HG02885 (cell line): ENCODE results near the gene SPNS1.
"Not testable (repeated sequence)": the region's sequence is repeated elsewhere in the genome, so short reads cannot be mapped to it uniquely, and the experiment has no call there.

Source experiments
- ATAC-seq: cut with Tn5 transposase; IDR thresholded peaks from one replicate; pipeline ENCODE4 v1.9.1; 2021; ENCODE audit warnings: mild to moderate bottlenecking; ENCODE audit not compliant: unreplicated experiment, poor library complexity

The SPNS1 gene

DNA sequence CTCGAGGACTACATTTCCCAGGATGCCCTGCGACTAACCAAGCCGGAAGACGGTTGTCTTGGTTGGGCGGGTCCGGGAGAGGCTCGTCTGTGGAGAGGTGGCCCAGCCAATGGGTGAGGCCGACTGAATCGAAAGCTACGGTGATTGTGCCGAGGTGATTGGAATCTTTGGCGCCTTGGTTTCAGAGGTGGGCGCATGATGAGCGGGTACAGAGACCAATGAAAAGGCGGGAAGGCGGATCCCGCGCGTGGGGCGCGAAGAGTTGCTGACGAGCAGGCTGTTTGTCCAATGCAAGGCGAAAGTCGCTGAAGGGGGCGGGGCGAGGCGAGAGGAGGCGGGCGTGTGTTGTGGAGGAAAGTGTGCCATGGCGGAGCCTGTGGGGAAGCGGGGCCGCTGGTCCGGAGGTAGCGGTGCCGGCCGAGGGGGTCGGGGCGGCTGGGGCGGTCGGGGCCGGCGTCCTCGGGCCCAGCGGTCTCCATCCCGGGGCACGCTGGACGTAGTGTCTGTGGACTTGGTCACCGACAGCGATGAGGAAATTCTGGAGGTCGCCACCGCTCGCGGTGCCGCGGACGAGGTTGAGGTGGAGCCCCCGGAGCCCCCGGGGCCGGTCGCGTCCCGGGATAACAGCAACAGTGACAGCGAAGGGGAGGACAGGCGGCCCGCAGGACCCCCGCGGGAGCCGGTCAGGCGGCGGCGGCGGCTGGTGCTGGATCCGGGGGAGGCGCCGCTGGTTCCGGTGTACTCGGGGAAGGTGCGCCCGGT, 23.7 kb upstream of the SPNS1 start, which contains the start of gene NFATC2IP:
NFATC2IP (plus strand) TSS at position 290 of the 762 bp plus-strand sequence; CDS start at position 365, 75 bp downstream.
- ATAC-seq = peak; percentile 91

DNA sequence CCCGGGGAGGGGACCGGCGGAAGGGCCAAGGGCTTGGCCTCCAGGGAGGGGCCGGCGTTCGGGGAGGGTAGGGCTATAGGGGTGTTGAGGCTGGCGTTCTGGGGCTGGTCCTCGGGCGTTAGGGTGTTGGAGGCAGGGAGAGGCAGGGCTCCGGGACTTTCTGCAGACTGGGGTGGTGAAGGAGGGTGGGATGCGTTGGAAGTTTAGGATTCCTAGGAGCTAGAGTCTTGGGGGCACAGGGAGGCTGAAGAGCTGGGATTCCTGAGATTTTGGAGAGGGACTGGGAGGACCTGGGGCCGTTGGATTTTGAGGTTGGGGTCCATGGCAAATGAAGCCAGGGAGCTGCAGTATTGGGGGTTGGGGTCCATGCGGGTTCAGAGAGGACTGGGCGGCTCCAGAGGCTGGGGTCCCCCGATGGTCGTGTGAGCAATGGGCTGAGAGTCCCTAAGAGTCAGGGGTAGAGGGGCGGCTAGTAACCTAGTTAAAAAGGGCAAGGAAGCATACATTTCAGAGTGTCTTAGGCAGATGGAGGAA, 23.1 kb upstream of the SPNS1 start:
- ATAC-seq = no peak

DNA sequence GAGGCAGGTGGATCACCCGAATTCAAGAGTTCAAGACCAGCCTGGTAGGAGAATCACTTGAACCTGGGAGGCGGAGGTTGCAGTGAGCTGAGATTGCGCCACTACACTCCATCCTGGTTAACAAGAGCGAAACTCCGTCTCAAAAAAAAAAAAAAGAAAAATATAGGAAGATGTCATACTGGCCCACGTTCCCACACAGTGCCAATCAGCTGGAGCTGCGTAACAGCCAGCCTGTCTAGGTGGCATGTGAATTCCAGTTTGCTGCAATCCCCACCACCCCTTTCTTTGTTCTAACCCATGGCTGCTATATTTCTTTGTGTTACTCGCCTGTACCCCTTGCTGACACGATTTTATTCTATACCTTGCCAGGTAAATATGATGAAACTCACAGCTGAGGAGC, 16.4 kb upstream of the SPNS1 start:
- no peak for ATAC-seq

DNA sequence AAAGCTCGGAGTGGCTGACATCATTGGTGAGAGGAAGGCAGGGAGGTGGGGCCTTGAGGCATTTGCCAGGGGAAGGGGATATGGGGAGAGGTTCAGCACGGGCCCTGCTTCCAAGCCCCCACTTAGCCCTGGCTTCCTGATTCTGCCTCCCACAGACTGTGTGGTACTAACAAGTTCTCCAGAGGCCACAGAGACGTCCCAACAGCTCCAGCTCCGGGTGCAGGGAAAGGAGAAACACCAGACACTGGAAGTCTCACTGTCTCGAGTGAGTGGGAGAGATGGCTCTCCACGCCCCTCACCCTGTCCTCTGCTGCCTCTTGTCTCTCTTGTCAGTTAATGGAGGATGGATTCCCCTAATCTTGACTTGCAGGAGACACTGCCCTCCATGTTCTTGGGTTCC, 15.7 kb upstream of the SPNS1 start:
- no peak for ATAC-seq

DNA sequence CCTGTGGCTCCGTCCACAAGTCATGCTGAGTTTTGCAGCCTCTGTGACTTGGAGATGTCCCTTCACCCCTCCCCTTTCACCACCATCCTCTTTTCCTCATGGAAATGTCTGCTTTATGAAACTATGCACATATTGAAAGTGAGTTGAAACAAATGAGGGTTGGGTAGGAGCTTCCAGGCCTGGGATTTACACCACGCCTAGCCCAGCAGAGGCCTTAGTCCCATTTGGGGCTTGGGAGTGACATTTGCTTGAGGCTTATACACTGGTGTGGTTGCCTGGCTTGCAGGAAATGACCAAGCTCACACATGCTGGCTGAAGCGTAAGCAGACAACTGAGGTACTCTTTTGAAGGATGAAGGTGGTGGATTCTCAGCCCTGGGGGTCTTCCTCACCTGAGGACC, 10.5 kb upstream of the SPNS1 start:
- ATAC-seq = no peak

DNA sequence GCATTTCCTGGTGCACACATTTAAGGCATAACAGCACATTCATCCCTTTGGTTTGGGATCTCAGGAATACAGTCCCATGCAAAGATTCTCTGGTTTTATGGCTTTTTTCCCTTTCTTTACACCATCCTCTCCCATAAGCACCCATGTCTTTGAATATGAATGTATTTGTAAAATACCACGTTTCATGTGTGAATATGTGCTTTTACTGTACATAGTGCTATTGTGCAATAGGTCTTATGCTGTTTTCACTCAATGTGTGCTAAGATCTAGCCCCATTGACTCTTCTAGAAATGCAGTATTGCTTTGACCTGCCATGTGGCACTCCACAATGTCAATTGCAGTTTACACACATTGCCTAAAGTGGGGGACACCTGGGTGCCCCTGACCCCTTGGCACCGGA, 10.1 kb upstream of the SPNS1 start:
- ATAC-seq = no peak

DNA sequence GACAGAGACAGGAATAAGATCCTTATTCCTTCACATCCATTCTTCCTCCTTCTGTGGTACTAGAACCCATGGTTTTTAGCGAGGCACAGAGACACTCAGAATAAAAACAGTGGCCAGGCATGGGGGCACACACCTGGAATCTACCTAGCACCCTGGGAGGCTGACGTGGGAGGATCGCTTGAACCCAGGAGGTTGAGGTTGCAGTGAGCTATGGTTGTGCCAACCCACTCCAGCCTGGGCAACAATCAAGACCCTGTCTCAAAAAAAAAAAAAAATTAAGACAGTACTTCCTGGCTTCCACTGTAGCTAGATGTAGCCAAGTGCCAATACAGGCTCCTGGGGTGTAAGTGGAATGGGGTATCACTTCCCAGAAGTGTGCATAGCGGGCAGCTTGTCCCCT, 7.4 kb upstream of the SPNS1 start:
- no peak for ATAC-seq

DNA sequence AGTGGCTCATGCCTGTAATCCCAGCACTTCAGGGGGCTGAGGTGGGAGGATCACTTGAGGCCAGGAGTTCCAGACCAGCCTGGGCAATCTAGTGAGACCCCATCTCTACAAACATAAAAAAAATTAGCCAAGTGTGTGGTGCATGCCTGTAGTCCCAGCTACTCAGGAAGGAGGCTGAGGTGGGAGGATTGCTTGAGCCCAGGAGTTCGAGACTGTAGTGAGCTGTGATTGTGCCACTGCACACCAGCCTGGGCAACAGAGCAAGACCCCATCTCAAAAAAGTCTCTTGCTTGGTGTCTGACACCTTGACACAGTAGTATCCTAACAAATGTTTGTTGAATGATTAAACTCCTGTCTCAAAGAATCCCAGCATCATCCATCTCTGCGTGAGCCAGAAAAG, 4.9 kb upstream of the SPNS1 start:
- not testable (repeated sequence) for ATAC-seq

DNA sequence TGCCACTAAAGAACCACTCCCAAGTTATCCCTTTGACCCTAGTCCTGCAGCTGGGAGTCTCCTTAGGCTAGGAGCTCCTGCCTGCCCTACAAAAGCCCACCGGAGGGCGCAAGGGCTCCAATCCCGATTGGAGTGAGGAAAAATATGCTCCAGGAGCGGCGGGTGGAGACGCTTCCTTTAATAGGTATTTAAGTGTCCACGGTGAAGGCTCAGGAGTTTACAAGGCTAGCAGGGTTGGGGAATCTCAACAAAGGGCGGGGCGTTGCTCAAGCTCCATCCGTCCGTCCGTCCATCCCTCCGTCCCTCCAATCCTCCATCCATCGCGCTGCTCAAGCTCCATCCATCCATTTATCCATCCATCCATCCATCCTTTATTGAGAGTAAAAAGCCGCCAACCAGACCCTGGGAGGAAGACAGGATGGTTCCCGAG, 556 bp upstream of the SPNS1 start:
- ATAC-seq = peak; percentile 24

DNA sequence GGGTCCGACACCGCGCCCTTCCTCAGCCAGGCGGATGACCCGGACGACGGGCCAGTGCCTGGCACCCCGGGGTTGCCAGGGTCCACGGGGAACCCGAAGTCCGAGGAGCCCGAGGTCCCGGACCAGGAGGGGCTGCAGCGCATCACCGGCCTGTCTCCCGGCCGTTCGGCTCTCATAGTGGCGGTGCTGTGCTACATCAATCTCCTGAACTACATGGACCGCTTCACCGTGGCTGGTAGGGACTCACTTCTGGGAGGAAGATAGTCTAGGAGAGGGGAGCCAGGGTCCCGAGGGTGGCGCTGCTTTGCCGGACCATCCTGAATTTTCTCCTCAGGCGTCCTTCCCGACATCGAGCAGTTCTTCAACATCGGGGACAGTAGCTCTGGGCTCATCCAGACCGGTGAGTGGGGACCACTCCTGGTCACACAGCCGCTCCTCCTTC, 601 bp downstream of the SPNS1 start:
- ATAC-seq = peak; percentile 10

DNA sequence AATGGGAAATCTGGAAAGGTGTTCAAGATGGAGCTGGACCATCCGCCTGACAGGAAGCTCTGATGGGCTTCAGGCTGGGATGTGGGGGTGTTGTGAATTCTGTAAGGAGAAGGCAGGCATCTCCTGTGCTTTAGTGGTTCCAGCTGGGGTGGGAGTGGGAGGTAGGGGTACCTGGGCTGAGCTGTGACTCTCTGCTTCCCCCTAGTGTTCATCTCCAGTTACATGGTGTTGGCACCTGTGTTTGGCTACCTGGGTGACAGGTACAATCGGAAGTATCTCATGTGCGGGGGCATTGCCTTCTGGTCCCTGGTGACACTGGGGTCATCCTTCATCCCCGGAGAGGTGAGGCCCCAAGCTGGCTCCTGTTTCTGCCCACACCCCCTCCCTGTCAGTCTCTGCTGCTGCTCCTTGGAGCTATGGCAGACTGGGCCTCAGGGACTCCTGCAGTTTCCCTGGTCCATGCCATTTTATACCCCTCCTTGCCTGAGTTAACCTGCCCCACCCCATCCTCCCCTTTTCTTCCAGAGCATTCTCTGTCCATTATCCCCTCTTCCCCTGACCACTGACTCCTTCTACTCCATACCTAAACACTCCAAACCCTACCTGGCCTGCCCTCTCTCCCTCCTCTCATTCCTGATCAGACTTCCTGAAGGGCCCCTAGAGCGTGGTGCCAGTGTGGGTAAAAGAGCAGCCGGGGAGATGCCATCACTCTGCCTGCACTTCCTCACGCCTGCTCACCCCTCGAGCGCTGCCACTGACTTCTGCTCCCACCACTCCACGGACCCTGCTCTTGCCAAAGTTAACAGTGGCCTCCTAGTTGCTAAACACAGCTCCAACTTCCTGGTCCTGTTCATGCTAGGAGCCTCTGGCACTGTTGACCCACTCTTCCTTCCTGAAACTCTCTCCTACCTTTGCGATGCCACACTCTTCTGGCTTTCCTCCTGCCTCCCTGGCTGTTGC, 3.4 kb downstream of the SPNS1 start:
- no peak for ATAC-seq

DNA sequence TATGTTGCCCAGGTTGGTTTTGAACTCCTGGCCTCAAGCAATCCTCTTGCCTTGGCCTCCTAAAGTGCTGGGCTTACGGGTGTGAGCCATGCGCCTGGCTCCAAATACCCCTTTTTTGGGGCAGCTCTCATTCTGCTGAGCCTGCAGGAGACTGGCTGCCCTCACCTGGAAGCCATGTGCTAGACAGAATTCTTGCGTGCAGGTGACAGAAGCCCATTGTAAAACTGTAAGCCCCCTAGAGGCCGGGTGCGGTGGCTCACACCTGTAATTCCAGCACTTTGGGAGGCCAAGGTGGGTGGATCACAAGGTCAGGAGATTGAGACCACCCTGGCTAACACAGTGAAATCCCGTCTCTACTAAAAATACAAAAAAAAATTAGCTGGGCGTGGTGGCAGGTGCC, 5.8 kb downstream of the SPNS1 start:
- not testable (repeated sequence) for ATAC-seq

DNA sequence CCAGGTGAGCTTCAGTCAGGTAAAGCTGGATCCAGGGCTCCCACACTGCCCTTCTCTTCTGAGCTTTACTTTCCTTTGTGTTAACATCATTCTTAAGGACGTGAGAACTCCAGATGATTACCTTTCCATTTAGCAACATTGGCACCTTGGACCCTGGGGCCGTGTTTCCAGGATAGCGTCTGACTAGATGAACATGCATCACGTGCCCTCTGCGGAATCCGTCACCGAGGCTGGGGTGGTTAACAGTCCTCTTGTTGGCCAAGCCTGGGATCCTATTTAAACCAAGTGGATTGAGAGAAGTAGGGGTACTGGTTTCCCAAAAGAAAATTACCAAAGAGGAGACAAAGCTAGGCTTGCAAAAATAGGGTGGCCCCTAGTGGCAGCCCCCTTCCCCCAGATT, 6.4 kb downstream of the SPNS1 start:
- no peak for ATAC-seq

DNA sequence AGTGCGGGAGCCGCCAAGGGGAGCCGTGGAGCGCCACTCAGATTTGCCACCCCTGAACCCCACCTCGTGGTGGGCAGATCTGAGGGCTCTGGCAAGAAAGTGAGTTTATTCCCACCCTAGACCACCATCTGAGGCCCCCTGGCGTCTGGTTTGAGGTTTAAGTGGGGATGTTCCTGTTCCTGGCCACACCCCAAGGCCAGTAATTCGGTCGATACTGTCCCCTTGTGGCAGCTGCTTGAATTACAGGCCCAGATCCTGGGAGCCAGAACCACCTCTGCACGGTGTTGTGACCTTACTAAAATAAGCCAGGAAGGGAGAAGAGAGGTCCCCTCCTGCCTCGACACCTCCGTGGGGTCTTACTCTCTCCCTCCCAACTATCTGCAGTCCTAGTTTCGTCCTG, 6.9 kb downstream of the SPNS1 start:
- no peak for ATAC-seq

DNA sequence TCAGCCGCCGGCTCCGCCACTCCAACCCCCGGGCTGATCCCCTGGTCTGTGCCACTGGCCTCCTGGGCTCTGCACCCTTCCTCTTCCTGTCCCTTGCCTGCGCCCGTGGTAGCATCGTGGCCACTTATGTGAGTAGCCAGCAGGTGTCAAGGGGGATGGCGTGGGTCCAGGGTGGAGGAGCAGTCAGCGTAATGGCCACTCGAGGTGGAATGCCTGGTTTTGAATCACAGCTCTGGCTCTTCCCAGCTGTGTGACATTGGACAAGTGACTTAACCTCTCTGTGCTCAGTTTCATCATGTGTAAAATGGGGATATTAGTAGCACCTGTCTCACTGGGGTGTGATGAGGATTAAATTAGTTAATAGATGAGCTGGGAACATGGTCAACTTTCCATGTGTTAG, 7.8 kb downstream of the SPNS1 start:
- no peak for ATAC-seq

DNA sequence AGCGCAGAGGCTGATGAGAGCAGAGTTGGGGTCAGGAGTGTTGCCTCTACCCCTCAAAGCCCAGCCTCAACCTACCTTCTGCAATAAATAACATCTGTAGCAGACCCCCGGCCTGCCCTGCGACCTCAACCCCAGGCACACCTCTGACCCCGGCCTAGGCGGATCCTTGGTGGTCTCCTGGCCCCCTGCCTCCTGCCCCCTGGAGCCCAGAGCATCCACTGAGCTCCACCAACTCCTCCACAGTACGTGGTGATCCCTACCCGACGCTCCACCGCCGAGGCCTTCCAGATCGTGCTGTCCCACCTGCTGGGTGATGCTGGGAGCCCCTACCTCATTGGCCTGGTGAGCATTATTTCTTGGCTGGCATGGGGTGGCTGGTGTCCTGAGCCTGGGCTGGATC, 8.4 kb downstream of the SPNS1 start:
- no peak for ATAC-seq

DNA sequence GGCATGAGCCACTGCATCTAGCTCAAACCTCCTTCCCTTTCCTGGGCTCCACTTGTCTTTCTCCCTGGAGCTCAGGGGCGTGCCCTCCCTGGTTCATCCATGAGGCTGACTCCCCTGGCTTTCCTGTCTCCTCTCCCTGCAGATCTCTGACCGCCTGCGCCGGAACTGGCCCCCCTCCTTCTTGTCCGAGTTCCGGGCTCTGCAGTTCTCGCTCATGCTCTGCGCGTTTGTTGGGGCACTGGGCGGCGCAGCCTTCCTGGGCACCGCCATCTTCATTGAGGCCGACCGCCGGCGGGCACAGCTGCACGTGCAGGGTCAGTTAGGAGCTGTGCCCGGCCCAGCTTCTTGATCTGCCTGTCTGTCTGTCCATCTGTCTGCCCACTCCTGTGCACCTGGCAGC, 9.1 kb downstream of the SPNS1 start:
- ATAC-seq = no peak

DNA sequence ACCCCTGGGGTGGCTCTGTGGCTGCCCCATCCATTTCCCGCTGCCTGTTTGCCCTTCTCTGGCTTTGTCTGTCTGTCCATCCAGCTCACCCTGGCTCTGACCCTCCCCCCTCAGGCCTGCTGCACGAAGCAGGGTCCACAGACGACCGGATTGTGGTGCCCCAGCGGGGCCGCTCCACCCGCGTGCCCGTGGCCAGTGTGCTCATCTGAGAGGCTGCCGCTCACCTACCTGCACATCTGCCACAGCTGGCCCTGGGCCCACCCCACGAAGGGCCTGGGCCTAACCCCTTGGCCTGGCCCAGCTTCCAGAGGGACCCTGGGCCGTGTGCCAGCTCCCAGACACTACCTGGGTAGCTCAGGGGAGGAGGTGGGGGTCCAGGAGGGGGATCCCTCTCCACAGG, 9.5 kb downstream of the SPNS1 start:
- ATAC-seq = no peak

DNA sequence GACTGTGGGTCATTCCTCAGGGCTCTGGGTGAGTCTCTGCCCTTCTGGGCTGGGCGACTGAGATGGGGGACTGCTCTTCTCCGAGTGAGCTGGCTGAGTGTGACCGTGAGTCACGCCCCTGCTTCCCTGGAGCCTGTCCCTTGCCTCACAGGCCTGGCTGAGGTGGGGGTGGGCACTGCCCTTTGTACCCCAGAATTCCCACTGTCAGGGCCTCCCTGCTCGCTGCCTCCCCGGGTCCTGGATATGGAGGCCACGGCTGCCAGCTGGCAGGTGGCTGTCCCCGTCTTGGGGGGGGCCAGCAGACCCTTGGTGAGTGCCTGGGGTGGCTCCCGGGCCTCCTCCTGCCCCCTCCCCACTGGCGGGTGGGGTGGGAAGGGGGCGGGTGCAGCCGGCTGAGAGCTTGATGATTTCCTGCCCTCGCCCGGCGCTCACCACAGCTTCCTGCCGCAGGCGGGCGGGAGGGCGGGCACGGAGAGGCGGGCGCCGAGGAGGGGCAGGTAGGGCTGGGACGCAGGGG, 10.1 kb downstream of the SPNS1 start, which contains the start of gene LAT:
LAT (plus strand) TSS at position 434 of the 517 bp plus-strand sequence. CDS start 366 bp downstream, outside the sequence.
- no peak for ATAC-seq

DNA sequence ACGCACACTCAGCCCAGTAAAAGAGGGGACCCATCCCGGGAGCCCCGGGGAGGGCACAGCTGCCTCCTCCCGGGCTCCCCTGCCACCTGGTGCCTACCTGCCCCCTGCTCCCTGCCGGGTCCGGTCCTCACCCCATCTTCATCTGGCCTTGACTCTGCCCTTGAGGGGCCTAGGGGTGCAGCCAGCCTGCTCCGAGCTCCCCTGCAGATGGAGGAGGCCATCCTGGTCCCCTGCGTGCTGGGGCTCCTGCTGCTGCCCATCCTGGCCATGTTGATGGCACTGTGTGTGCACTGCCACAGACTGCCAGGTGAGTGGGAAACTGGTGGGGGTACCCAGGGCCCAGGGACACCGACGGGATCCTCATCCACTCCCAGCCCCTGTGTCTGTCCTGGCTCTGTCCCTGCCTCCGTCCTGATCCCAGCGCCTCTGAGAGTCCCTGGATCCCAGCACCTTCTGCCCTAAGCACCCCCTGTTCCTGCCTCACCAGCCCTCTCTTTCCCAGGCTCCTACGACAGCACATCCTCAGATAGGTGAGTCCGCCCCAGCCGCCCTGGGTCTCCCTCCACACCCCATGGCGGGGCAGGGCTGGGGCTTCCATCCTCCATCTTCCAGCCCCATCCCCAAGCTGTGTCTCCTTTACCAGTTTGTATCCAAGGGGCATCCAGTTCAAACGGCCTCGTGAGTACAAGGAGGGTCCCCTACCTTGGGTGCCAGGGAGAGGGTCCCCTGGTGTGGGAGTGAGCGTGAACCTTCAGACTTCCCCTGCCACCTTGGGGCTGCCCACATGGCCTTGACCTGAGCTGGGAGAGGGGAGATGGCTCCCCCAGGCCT, 10.8 kb downstream of the SPNS1 start:
- ATAC-seq = no peak
